GM12873 (cell line): ENCODE measurements around the gene CD44.

Experiments used
- CTCF ChIP-seq: IDR thresholded peaks from 2 replicates; pipeline ENCODE4 v1.5.1; 2012; ENCODE audit warnings: low read depth, mild to moderate bottlenecking, moderate library complexity, low read length, control low read depth; ENCODE audit not compliant: insufficient read depth; ENCODE audit errors: missing control alignments

CD44 gene

GRCh38 chr11:35182317-35182939 is 43.5 kb downstream of the CD44 start:
- TF ChIP-seq CTCF = no peak

- no peak for TF ChIP-seq CTCF
Observed at GRCh38 chr11:35183326-35183925, 44.5 kb downstream of the CD44 start.

GRCh38 chr11:35185696-35186095 is 46.7 kb downstream of the CD44 start:
- TF ChIP-seq CTCF = no peak

GRCh38 chr11:35187996-35188395 is 49.0 kb downstream of the CD44 start:
- TF ChIP-seq CTCF = no peak

GRCh38 chr11:35190804-35191348 is 51.9 kb downstream of the CD44 start:
- TF ChIP-seq CTCF = no peak

GRCh38 chr11:35192347-35192746 is 53.4 kb downstream of the CD44 start:
- no peak for TF ChIP-seq CTCF

- TF ChIP-seq CTCF = no peak
Observed at GRCh38 chr11:35193767-35194166, 54.8 kb downstream of the CD44 start.
